GM19324 (cell line): ENCODE data around the gene BAK1.

Experiments used
- ATAC-seq: cut with Tn5 transposase; IDR thresholded peaks from one replicate; pipeline ENCODE4 v1.9.1; 2021; ENCODE audit warnings: mild to moderate bottlenecking, moderate library complexity; ENCODE audit not compliant: unreplicated experiment, low FRiP score

The BAK1 gene

DNA sequence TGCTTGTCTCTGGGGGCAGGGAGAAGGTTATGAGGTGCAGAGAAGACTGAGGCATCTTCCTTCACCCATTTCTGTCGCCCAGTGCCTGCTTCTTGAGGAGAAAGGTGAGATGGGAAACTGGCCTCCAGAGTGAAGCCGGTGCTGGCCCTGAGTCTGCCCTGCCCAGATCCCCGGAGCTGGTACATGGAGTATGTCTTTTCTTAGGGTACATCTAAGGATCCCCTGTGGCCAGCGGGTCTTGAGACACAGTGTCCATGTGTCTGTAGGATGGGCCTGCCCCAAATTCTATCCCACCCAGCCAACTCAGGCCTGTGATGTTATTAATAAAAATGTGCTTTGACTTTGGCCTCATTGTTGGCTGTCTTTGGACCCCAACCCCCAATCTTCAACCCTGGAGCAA, 8.8 kb upstream of the BAK1 start:
- no peak for ATAC-seq

- ATAC-seq: no peak
Observed at GRCh38 chr6:33587529-33587928, 7.5 kb upstream of the BAK1 start.

DNA sequence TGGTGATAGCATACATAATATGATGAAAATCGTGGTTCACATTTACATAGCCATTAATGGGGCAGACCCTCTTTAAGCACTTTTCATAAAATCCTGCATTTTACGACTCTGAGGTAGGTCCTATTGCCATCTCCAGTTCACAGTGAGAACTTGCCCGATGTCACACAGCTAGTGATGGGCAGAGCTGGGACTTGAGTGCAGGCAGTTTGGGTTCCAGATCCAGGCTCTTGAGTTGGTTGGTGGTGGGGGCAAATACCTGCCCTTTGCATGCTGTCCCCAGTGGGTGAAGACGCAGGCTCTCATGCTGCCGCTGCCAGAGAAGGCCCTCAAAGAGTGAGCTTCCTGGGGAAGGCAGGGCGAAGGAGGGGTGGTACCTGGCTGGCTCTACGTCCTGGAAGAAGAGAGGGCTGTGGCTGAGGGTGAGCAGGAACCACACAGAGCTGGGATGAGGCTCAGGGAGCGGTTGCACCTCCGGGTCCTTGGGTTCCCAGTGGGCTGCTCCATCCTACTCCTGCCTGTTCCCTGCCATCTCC, 6.1 kb upstream of the BAK1 start:
- no peak for ATAC-seq

DNA sequence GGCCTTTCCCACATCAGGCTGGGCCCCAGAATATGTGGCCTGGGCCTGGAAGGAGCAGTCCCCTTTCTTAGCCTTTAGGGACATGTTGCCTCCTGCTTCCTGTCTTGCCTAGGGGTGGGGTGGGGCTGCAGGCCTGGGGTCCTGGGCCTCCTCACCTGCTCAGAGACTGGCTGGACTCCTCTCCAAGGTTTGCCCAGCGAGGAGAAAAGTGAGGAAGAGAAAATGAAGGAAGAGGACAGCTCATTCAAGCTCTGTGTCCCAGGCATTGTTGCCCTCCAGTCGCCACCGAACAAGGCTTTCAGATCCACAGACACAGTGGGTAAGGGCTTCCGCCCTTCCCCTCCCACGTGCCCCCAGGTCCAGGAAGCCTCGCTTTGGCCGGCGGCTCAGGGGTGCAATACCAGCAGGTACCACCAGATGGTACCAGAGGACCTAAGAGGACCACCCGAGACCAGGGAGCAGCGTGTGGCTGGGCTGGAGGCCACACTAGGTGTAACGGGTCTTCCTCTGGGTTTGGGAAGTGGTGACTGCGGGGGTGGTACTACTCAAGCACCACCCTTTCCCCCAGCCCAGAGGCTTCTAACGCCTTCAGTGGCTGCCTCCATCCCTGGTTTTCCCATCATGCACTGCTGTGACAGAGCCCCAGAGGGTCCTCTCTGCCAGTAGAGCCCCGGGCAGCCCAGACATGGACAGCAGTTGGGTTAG, 5.5 kb upstream of the BAK1 start:
- ATAC-seq: peak; percentile 68

DNA sequence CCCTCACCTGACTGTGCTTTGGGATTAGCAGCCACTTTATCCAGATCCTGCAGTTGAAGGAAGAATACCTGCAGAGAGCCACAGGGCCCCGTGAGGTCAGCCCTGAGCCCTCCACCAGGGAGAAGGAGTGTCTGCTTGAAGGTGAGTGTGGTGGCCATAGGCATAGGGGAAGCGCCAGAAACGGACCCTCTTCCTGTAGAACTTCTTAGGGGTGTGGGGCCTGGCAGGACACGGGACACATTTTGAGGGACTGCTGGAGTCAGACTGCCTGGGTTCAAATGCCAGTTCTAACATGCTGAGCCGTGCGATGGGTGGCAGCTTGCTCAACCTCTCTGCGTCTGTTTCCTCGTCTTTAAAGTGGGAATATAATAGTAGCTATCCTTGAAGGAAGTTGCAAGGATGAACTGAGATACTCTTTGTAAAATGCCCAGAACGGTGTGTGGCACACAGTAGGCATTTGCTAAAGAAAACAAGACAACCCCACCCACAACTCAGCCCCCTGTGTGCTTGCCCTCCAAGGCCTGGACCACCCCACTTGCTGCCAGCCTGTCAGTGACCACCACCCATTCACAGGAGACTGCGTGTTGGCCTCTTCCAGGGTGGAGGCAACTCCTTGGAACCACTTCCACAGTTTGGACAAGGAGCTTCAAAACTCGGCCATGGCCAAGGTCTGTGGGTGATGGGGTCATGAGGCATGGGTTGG, 4.8 kb upstream of the BAK1 start:
- no peak for ATAC-seq

DNA sequence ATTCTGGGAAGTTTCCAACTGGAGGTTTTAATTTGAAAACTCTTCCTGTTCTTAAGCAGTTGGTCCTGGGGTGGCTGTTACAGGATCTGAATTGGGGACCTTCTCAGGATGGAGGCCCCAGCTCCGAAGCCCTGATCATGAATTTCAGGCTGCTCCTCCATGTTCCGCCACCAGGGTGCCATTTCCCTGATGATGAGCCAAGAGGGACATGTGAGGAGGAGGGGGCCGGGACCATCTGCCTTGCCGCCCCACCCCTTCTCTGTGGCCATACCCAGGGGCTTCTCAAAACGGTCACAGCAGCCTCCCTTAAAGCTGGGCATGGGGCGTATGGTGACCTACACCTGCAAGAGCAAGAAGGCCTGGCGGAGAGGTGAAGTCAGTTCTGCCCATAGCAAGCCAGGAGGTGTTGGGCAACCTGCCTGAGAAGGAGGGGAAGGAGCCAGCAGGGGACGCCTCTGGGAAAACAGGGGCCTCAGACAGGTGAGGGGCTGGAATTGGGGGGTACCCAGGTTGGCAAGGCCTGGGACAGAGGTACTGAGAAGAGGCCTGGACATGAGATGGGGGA, 3.6 kb upstream of the BAK1 start:
- no peak for ATAC-seq

GRCh38 chr6:33581186-33581585, 1.1 kb upstream of the BAK1 start:
- no peak for ATAC-seq

- no peak for ATAC-seq
Observed at GRCh38 chr6:33578588-33579011, 1.5 kb downstream of the BAK1 start.

- ATAC-seq: no peak
Observed at GRCh38 chr6:33578164-33578563, 1.9 kb downstream of the BAK1 start.

DNA sequence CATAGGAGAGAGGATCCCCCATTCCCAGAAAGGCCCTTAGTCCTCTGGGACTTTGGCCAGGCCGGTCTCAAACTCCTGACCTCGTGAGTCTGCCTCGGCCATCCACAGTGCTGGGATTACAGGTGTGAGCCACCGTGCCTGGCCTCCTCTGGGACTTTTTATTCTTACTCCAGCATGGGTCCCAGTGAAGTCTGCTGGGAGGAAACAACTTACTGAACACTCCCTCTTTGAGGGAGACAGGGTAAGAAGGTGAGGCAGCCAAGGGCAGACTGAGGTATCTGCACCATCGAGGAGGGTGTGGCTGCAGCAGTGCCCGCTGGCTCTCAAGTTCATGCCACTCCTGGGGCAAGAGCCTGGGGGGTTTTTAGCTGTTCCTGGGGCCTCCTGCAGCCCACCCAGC, 2.4 kb downstream of the BAK1 start:
- no peak for ATAC-seq

- ATAC-seq: no peak
Observed at GRCh38 chr6:33577106-33577535, 3.0 kb downstream of the BAK1 start.

- no peak for ATAC-seq
Observed at GRCh38 chr6:33576668-33577067, 3.4 kb downstream of the BAK1 start.

DNA sequence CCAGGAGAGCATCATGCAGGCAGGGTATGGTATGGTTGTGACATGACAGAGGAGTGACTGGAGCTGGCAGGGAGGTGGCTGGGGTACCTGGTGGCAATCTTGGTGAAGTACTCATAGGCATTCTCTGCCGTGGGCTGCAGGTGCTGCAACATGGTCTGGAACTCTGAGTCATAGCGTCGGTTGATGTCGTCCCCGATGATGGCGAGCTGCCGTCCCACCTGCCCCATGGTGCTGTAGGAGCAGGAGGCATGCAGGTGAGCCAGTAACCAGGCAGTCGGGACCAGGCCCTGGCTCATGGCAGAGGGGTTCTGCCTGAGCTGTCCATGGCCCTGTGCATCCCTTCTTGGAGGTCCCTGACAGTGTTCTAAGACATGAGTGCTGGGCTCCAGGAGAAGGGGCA, 4.9 kb downstream of the BAK1 start:
- no peak for ATAC-seq

- ATAC-seq: no peak
Observed at GRCh38 chr6:33571637-33572316, 8.3 kb downstream of the BAK1 start.

GRCh38 chr6:33570806-33571636, 9.1 kb downstream of the BAK1 start:
- ATAC-seq: peak; percentile 71

GRCh38 chr6:33568826-33569570, 11.1 kb downstream of the BAK1 start:
- no peak for ATAC-seq

DNA sequence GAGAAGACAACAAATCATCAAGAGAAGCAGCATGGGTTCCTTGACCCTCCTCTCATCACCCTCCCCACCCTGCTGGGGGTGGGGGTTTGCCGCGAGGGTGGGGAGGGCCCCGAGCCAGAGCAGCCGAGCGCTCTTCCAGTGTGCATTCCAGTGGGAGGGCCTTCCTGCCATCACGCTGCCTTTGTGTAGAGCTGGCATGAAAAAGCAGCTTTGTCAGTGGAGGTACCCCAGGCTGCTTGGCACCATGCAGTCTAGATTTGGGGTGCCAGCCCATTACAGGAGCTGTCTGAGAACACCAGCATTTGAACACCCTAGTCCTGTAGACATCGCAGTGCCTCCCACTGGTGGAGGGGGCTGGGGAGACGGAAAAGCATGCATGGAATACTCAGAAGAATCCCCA, 12.2 kb downstream of the BAK1 start:
- no peak for ATAC-seq

DNA sequence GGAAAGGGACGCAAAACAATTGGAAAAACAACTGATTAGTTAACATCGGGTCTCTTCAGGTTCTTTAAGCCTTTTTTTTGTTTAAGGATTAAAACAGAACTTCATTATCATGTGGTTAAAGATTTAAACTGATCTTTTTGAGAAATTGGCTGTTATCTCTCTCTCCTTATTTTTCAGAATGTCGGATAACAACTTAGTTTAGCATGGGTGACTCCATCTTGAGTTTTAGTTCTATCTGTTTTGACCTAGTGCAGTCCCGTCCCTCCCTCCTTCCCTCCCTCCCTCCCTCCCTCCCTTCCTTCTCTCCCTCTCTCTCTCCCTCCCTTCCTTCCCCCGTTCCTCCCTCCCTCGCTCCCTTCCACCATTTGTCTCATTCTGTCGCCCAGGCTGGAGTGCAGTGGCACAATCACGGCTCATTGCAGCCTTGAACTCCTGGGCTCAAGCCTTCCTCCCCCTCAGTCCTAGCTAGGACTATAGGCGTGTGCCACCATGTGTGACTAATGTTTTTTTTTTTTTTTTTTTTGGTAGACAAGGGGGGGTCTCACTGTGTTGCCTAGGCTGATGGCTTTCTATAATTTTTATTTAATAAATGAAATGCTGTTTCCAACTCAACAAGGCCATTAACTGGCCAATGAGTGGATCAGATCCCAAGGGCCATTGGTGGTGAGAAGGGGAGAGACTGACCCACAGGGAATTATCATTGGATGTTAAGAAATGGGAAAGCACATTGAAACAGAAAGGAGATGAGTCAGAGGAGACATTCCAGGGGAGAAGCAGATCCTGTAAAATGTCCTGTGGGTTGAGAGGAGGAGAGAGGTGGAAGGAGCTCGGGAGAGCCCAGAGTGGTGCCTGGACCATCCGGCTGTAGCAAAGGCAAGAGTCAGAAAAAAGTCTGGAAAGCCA, 13.6 kb downstream of the BAK1 start:
- no peak for ATAC-seq

DNA sequence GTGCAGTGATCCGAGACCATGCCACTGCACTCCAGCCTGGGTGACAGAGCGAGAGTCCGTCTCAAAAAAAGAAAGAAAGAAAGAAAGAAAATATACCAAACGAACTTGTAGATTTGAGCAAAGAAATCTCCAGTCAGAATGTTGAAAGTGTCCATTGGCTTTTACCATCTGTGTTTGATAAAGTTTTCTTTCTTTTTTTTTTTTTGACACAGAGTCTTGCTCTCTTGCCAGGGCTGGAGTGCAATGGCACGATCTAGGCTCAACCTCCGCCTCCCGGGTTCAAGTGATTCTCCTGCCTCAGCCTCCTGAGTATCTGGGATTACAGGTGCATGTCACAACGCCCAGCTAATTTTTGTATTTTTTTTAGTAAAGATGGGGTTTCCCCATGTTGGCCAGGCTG, 21.3 kb downstream of the BAK1 start:
- ATAC-seq: no peak
